IPS DF 6.9 (cell line): ENCODE measurements around the gene CYP2A13.
A peak's percentile ranks its signal among the peaks of the same experiment; 100 is the strongest.
"Not testable (repeated sequence)": the region's sequence is repeated elsewhere in the genome, so short reads cannot be mapped to it uniquely, and the experiment has no call there.

Experiments used
- DNase-seq: peaks from one replicate; pipeline ENCODE4 v3.0.0-alpha.2; 2013; ENCODE audit warnings: low read depth, low spot score
- H3K27ac ChIP-seq: one replicate; pipeline ENCODE4 v1.5.1; 2013; ENCODE audit warnings: low read length, control low read depth
- H3K27me3 ChIP-seq: 2 replicates; pipeline ENCODE4 v1.6.1; 2013; ENCODE audit warnings: mild to moderate bottlenecking, low read length; ENCODE audit not compliant: control insufficient read depth, insufficient read depth
- H3K36me3 ChIP-seq: 2 replicates; pipeline ENCODE4 v1.6.1; 2013; ENCODE audit warnings: low read length; ENCODE audit not compliant: control insufficient read depth, insufficient read depth
- H3K4me1 ChIP-seq: 2 replicates; pipeline ENCODE4 v1.6.1; 2013; ENCODE audit warnings: low read length; ENCODE audit not compliant: control insufficient read depth, insufficient read depth
- H3K4me3 ChIP-seq: 2 replicates; pipeline ENCODE4 v1.5.1; 2013; ENCODE audit warnings: mild to moderate bottlenecking, low read length
- H3K9me3 ChIP-seq: 2 replicates; pipeline ENCODE4 v1.6.1; 2013; ENCODE audit warnings: low read length, inconsistent platforms; ENCODE audit not compliant: control insufficient read depth, insufficient read depth
- WGBS: extraction: QIAGEN DNeasy Blood & Tissue Kit; methylation state at CpG from one replicate; pipeline ENCODE4 v1.1.7; 2013; ENCODE audit warnings: mixed read lengths, missing lambda C conversion rate; ENCODE audit not compliant: insufficient read length, insufficient coverage; 5-methylcytosine and 5-hydroxymethylcytosine counted together

CYP2A13 gene, protein sequence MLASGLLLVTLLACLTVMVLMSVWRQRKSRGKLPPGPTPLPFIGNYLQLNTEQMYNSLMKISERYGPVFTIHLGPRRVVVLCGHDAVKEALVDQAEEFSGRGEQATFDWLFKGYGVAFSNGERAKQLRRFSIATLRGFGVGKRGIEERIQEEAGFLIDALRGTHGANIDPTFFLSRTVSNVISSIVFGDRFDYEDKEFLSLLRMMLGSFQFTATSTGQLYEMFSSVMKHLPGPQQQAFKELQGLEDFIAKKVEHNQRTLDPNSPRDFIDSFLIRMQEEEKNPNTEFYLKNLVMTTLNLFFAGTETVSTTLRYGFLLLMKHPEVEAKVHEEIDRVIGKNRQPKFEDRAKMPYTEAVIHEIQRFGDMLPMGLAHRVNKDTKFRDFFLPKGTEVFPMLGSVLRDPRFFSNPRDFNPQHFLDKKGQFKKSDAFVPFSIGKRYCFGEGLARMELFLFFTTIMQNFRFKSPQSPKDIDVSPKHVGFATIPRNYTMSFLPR

GRCh38 chr19:41088151-41088550, at the start of gene CYP2A13:
CYP2A13 (plus strand) TSS chr19:41088451; CDS start chr19:41088472, 21 bp downstream.
- WGBS: no CpG with 5 or more reads among the region's 2 CpGs
- Histone ChIP-seq H3K27me3 (peaks cover 15% of the 10 kb centered on the region; the same call in 1 of the 2 replicates), H3K4me3 (no peak within 1 kb of the TSS)

DNA sequence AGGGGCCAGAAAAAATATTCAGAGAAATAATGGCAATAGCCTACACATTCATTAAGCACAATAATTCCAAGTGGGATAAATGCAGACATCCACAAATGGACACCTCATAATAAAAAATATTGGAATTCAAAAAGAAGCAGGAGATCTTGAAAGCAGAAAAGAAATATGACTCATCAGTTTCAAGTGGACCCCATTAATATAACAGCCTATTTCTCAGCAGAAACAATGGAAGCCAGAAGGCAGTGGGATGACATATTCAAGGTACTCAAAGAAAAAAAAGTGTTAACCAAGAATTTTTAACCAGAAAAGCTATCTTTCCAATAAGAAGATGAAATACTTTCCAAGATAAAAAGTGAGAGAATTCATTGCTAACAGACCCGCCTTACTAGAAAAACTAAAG, 48.4 kb upstream of the CYP2A13 start:
- Histone ChIP-seq H3K9me3 (no peaks in the 10 kb centered on the region), H3K4me3 (no peak overlapping the region), H3K27ac (no peak overlapping the region), H3K27me3 (no peaks in the 10 kb centered on the region), H3K4me1 (no peaks in the 10 kb centered on the region), H3K36me3 (no peaks in the 10 kb centered on the region)
- DNase-seq: no peak
- WGBS: no CpG with 5 or more reads among the region's 1 CpG

More at GRCh38 chr19:41088151-41088550, at the start of gene CYP2A13:
- H3K4me1 ChIP-seq: 0 out of 2 replicates have a peak, but pooled peaks cover 1% of the 10 kb centered on the region
- no peaks in the 10 kb centered on the region for H3K36me3 ChIP-seq
- no peak for DNase-seq
- H3K9me3 ChIP-seq: no peaks in the 10 kb centered on the region
- H3K27ac ChIP-seq: no peak within 1 kb of the TSS

- no CpG with 5 or more reads among the region's 1 CpG for WGBS
- H3K27me3 ChIP-seq, H3K9me3 ChIP-seq, DNase-seq, H3K36me3 ChIP-seq, H3K27ac ChIP-seq, H3K4me1 ChIP-seq, H3K4me3 ChIP-seq: not testable (repeated sequence)
Observed at GRCh38 chr19:41045095-41045494, 43.2 kb upstream of the CYP2A13 start.

GRCh38 chr19:41050426-41050825, 37.8 kb upstream of the CYP2A13 start:
- Histone ChIP-seq H3K4me3 (no peak overlapping the region), H3K27me3 (no peaks in the 10 kb centered on the region), H3K36me3 (no peaks in the 10 kb centered on the region), H3K9me3 (no peaks in the 10 kb centered on the region), H3K27ac (no peak overlapping the region), H3K4me1 (no peaks in the 10 kb centered on the region)
- WGBS: no CpG with 5 or more reads among the region's 13 CpGs
- DNase-seq: no peak

- not testable (repeated sequence) for DNase-seq, H3K36me3 ChIP-seq, H3K27me3 ChIP-seq, H3K27ac ChIP-seq, H3K4me3 ChIP-seq, H3K9me3 ChIP-seq, H3K4me1 ChIP-seq
- no CpG with 5 or more reads among the region's 7 CpGs for WGBS
Observed at GRCh38 chr19:41052162-41052561, 36.1 kb upstream of the CYP2A13 start.

DNA sequence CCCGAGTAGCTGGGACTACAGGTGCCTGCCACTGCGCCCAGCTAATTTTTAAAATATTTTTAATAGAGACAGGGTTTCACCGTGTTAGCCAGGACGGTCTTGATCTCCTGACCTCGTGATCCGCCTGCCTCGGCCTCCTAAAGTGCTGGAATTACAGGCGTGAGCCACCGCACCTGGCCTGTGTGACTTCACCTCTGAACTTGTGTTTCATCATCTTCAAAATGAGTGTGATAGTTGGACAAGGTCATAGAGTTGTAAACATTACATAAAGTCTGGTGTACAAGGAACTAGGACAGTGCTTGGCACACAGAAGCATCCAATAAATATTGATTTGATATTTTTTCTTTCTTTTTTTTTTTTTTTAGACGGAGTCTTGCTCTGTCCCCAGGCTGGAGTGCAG, 34.9 kb upstream of the CYP2A13 start:
- DNase-seq, H3K27ac ChIP-seq, H3K4me1 ChIP-seq, H3K36me3 ChIP-seq, H3K27me3 ChIP-seq, H3K4me3 ChIP-seq, H3K9me3 ChIP-seq: not testable (repeated sequence)
- WGBS: no CpG with 5 or more reads among the region's 10 CpGs

DNA sequence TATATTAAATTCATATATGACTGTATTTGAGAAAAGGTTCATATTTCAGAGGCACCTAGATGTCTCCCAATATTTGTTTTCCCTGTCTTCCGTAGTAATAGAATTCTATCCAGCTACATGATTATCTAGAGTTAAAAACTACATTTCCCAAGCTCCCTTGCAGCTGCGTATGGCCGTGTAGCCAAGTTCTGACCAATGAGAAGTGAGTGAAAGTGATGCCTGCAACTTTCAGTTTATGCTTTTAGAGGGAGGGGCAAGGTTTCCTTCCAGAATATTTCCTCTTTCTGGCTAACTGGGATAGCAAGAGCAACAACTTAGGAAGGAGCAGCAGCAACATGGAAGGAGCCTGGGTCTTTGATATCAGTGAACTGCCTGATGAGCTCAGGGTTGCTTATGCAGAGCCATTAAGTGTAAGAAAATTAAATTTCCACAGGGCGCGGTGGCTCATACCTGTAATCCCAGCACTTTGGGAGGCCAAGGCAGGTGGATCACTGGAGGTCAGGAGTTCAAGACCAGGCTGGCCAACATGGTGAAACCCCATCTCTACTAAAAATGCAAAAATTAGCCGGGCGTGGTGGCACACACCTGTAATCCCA, 23.2 kb upstream of the CYP2A13 start:
- H3K4me1 ChIP-seq: no peaks in the 10 kb centered on the region
- no peak overlapping the region for H3K4me3 ChIP-seq
- WGBS: no CpG with 5 or more reads among the region's 7 CpGs
- peak; percentile 22 for DNase-seq
- no peaks in the 10 kb centered on the region for H3K36me3 ChIP-seq
- H3K9me3 ChIP-seq: no peaks in the 10 kb centered on the region
- no peaks in the 10 kb centered on the region for H3K27me3 ChIP-seq
- no peak overlapping the region for H3K27ac ChIP-seq

DNA sequence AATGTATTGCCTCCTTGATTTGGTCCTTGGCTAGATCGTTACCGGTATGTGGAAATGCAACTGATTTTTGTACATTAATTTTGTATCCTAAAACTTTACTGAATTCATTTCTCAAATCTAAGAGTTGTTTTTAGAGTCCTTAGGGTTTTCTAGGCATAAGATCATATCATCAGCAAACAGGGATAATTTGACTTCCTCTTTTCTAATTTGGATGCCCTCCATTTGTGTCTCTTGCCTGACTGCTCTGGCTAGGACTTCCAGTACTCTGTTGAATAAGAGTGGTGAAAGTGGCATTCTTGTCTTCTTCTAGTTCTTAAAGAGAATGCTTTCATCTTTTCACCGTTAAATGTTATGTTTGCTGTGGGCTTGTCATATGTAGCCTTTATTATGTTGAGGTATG, 12.0 kb upstream of the CYP2A13 start:
- no peaks in the 10 kb centered on the region for H3K36me3 ChIP-seq
- H3K9me3 ChIP-seq: no peaks in the 10 kb centered on the region
- no CpG with 5 or more reads among the region's 3 CpGs for WGBS
- H3K27ac ChIP-seq: no peak overlapping the region
- H3K4me1 ChIP-seq: no peaks in the 10 kb centered on the region
- H3K27me3 ChIP-seq: no peaks in the 10 kb centered on the region
- no peak overlapping the region for H3K4me3 ChIP-seq
- DNase-seq: no peak

GRCh38 chr19:41083516-41083915, 4.7 kb upstream of the CYP2A13 start:
- WGBS: no CpG with 5 or more reads among the region's 2 CpGs
- no peak overlapping the region for H3K27ac ChIP-seq
- no peak for DNase-seq

DNA sequence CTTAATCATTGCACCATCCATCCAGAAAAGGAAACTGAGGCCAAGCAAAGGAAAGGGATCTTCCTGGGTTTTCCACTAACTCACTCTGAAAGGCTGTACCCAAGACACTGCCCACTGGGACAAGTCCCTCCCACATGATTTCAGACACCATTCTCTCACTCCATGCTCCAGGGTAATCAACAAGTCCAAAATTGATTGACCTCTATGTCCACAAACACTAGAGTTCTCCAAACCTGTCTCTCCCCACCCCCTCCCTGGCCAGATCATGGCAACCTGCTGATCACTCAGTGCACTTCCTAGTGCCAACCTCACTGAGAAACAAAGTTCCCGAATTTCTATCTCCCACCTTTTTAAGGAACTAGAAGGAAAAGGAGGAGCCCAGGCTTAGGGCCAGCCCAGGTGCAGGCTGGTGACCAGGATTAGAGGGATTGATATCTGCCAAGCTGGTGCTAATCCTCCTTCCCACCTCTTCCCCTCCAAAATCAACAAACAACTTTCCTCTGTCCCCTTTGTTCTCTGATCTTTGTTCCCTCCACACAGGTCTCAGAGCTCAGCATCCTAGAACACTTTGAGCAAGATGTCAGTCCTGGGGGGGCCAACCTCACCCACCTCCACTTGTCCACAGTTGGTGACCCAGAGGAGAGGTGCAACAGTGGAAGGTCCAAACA, 2.4 kb upstream of the CYP2A13 start:
- H3K36me3 ChIP-seq: no peaks in the 10 kb centered on the region
- H3K4me1 ChIP-seq: 0 out of 2 replicates have a peak, but pooled peaks cover 1% of the 10 kb centered on the region
- no CpG with 5 or more reads among the region's 1 CpG for WGBS
- no peak for DNase-seq
- peaks cover 15% of the 10 kb centered on the region; the same call in 1 of the 2 replicates for H3K27me3 ChIP-seq
- H3K4me3 ChIP-seq: no peak overlapping the region
- no peak overlapping the region for H3K27ac ChIP-seq
- no peaks in the 10 kb centered on the region for H3K9me3 ChIP-seq

More at GRCh38 chr19:41083516-41083915, 4.7 kb upstream of the CYP2A13 start:
- Histone ChIP-seq H3K9me3 (no peaks in the 10 kb centered on the region), H3K4me3 (no peak overlapping the region), H3K27me3 (no peaks in the 10 kb centered on the region; the same call in 1 of the 2 replicates), H3K36me3 (no peaks in the 10 kb centered on the region), H3K4me1 (no peaks in the 10 kb centered on the region)
